Muscle layer of duodenum (tissue), 2 donors: Measurements from ENCODE around the gene ITGB8.
A peak's percentile ranks its signal among the peaks of the same experiment; 100 is the strongest.

Source experiments
- H3K27ac ChIP-seq: one replicate; pipeline ENCODE4 v1.7.0; 2013; ENCODE audit warnings: mild to moderate bottlenecking, low read length
- H3K27me3 ChIP-seq: one replicate; pipeline ENCODE4 v1.7.0; 2013; ENCODE audit warnings: low read depth, mild to moderate bottlenecking, control low read depth, low read length
- H3K36me3 ChIP-seq, 2 donors: one replicate each; pipeline ENCODE4 v1.7.0; 2013; ENCODE audit warnings: low read length in 2 of 2, control low read depth in 1 of 2, mild to moderate bottlenecking in 1 of 2; ENCODE audit not compliant: insufficient read depth in 2 of 2, control insufficient read depth in 1 of 2
- H3K4me1 ChIP-seq, 2 donors: one replicate each; pipeline ENCODE4 v1.7.0; 2013; ENCODE audit warnings: low read length in 2 of 2, mild to moderate bottlenecking in 2 of 2, control low read depth in 1 of 2, moderate library complexity in 1 of 2; ENCODE audit not compliant: insufficient read depth in 2 of 2, control insufficient read depth in 1 of 2
- H3K4me3 ChIP-seq, 2 donors: one replicate each; pipeline ENCODE4 v1.7.0; 2013; ENCODE audit warnings: low read length in 2 of 2, low read depth in 1 of 2, mild to moderate bottlenecking in 1 of 2
- H3K9me3 ChIP-seq, 2 donors: one replicate each; pipeline ENCODE4 v1.7.0; 2013; ENCODE audit warnings: low read length in 2 of 2, control low read depth in 1 of 2, mild to moderate bottlenecking in 1 of 2; ENCODE audit not compliant: control insufficient read depth in 1 of 2
- donor health status: healthy.

The ITGB8 gene

DNA sequence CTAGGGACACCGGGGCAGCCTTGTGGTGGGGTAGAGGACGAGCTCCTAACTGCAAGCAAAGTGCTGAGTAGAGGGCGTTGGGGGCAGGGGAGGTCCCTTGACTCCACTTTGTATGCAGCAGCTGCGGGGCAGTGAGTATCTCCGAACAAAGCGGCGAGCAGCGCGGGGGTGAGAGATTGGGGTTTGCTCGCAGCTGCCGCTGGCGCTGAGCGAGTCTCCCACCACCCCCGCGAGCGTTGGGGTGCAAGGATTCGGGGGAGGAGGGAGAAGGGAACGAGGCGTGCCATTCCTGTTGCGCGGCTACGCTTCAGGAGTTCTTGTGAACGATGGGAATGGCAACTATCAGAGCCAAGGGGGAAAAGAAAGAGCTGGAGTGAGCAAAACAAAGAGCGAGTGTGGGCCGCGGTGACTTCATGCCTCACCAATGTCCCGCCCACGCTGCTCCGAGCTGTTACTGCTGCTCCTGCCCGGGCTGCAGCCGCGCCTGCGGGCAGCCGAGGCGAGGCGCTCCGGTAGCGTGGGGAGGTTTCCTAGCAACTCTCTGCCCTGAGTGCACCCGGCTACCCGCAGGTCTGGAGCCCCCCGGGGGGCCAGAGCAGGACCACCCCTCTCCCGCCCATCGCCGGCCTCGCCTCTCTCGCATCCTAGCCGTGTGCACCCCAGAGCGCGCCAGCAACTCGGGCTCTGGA, at the start of gene ITGB8:
TSS of gene ITGB8 (plus strand) at position 662 of the 689 bp plus-strand sequence. CDS start 907 bp downstream, outside the sequence.
- no peaks in the 10 kb centered on the region for H3K27me3 ChIP-seq
- H3K4me3 ChIP-seq: peak within 1 kb of the TSS; percentile 81 to 90
- peaks cover 0 to 3% of the 10 kb centered on the region in 2 donors for H3K4me1 ChIP-seq
- H3K9me3 ChIP-seq: no peaks in the 10 kb centered on the region
- no peaks in the 10 kb centered on the region for H3K36me3 ChIP-seq
- peak within 1 kb of the TSS; percentile 81 for H3K27ac ChIP-seq

DNA sequence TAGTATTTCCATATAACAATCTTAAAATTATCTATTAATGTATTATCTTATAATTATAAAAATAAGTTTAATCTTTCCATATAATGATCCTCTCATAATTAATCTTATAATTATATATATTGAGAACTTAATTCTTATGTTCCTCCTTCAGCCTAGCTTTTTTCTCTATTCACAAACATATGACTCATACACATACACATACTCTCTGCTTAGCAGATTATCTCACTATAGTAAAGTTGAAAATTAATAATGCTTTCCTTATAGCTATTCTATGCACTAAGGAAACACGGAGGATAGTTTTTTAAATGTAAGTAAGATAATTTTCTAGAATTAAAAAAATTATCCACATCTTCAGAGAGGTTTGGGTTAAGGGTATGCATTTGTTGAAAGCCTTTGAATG, 47.7 kb upstream of the ITGB8 start:
- Histone ChIP-seq H3K27ac (no peak overlapping the region), H3K9me3 (no peaks in the 10 kb centered on the region), H3K36me3 (no peaks in the 10 kb centered on the region), H3K27me3 (no peaks in the 10 kb centered on the region), H3K4me1 (no peaks in the 10 kb centered on the region), H3K4me3 (no peak overlapping the region)

DNA sequence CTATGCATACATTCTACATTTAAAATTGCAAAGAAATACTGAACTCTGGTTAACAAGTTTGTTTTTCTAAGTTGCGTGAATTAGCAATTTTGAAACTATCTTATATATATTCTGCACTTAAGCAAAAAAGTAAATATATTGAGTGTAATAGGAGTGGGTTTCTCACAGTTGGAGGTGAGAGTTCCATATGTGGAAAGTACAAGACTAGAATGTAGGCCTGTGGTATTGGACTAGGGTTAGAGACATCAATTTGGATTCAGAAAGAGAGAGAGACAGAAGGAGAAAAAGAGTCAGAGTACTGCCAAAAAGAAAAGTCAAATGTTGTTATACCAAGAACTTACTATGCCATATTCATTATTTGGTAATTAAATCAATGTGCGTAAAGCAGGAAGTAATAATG, 47.3 kb upstream of the ITGB8 start:
- no peak overlapping the region for H3K27ac ChIP-seq

DNA sequence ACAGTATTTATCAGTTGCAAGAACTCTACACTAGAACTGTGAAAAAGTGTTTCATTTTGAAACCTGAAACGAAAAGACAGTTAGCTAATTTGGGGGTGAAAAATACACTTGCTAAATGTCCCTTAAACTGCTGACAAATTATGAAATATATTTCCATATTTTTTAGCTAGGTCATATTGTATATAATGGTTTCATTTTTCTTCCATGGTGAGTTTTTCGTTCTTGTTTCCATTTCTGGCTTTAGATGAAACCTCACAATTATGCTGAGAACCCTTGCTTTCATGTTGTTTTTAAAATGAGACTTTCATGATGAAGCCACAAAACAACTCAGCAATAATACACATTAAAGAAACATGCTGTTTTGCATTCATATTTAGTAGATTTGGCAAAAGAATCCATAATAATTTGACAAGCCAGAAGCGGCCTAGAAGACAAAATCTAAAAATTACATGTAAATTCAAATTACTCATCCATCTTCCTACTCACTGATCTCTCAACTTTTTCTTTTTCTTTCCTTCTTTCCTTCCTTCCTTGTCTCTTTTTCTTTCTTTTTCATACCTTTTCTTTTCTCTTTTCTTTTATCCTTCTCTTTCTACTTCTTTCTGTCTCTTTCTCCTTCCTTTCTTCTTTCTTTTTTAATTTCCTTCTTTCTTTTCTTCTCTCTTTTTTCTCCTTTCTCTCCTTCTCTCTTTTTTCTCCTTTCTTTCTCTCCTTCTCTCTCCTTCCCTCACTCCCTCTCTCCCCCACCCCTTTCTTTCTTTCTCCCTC, 46.5 kb upstream of the ITGB8 start:
- H3K36me3 ChIP-seq: no peaks in the 10 kb centered on the region

More for the DNA sequence above, 47.3 kb upstream of the ITGB8 start:
- H3K27me3 ChIP-seq: no peaks in the 10 kb centered on the region
- no peaks in the 10 kb centered on the region for H3K36me3 ChIP-seq
- H3K4me1 ChIP-seq: no peaks in the 10 kb centered on the region
- H3K9me3 ChIP-seq: no peaks in the 10 kb centered on the region
- H3K4me3 ChIP-seq: no peak overlapping the region

DNA sequence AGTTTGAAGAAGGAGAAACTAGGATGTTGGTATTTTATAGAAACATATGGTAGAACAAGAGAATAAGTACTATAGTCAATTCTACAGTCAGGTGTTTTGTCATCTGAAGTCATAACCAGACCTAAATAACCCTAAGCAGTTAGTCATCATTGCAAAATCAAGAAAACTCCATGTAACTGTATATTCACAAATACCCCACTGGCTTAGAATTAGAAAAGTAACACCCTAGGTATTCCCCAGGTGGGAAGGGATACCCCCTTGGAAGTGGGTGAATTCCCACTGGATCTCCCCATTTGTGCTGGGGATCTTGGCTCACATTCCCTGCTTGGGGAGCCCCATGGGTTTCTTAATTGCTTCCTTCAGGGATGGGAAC, 45.9 kb upstream of the ITGB8 start:
- Histone ChIP-seq H3K36me3 (no peaks in the 10 kb centered on the region), H3K27ac (no peak overlapping the region), H3K9me3 (no peaks in the 10 kb centered on the region), H3K4me3 (no peak overlapping the region), H3K4me1 (no peaks in the 10 kb centered on the region), H3K27me3 (no peaks in the 10 kb centered on the region)

More for the DNA sequence above, 46.5 kb upstream of the ITGB8 start:
- no peaks in the 10 kb centered on the region for H3K9me3 ChIP-seq
- no peak overlapping the region for H3K4me3 ChIP-seq
- no peak overlapping the region for H3K27ac ChIP-seq
- H3K27me3 ChIP-seq: no peaks in the 10 kb centered on the region
- H3K4me1 ChIP-seq: no peaks in the 10 kb centered on the region

DNA sequence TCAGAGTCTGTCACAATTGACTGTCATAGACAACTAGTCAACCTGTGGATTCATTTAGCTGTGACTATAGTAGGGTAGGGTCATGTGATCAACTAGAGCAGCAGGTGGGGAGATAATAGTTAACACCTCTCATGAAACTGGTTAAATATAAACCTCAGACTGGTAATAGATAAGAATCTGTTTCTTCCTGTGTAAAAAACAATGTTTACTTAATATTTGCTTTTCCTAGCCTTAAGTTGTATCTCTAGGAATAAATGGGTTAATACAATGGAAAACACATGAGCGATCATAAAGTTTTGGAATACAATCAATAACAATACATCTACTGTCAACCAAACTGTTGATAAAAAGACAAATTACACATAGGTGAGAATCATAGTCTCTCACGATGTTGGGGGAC, 43.4 kb upstream of the ITGB8 start:
- Histone ChIP-seq H3K9me3 (no peaks in the 10 kb centered on the region), H3K4me3 (no peak overlapping the region), H3K4me1 (no peaks in the 10 kb centered on the region), H3K36me3 (no peaks in the 10 kb centered on the region), H3K27me3 (no peaks in the 10 kb centered on the region), H3K27ac (no peak overlapping the region)

DNA sequence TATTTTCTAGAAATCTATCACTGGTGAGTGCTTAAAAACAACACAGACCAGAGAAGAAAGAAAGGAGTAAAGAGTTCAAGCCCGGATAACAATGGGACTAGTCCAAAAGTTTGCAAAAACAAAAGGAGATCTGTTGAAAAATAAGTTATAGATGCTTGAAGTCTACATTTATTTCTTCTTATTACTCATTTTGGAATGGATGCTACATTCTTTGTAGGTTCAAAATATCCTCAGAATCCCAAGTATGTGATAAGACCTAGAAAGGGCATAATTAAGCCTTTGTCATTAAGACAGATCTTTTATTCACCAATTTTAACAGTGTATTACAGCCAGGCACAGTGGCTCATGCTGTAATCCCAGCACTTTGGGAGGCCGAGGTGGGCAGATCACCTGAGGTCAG, 42.7 kb upstream of the ITGB8 start:
- Histone ChIP-seq H3K4me3 (no peak overlapping the region), H3K27ac (no peak overlapping the region), H3K4me1 (no peaks in the 10 kb centered on the region), H3K27me3 (no peaks in the 10 kb centered on the region), H3K9me3 (no peaks in the 10 kb centered on the region), H3K36me3 (no peaks in the 10 kb centered on the region)

DNA sequence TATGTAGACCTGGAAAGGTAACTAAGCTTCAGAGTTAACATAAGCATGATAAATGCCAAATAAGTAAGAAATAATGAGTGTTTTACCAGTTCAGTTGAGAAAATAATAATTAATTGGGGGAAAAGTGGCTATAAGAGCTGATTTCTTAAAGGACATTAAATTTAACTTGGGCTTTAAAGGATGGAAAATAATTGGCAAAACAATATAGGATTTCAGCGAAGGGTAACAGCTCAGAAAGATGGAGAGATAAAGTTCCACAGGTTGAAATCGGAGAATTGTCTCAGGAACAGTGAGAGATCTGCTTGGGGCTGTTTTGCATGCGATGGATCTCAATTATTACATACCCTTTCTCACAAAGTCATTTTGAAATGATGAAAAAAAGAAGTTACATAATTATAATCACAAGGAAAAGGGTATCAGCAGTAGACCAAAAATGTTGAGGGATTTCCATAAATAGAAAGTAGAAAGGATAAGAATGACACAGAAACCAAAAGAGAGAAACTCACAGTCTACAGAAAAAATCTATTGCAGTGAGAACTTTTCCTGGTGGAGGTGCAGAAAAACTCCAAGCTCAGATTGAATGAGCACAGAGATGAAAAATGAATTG, 40.1 kb upstream of the ITGB8 start:
- Histone ChIP-seq H3K27ac (no peak overlapping the region), H3K4me1 (no peaks in the 10 kb centered on the region), H3K9me3 (no peaks in the 10 kb centered on the region), H3K4me3 (no peak overlapping the region), H3K36me3 (no peaks in the 10 kb centered on the region), H3K27me3 (no peaks in the 10 kb centered on the region)

DNA sequence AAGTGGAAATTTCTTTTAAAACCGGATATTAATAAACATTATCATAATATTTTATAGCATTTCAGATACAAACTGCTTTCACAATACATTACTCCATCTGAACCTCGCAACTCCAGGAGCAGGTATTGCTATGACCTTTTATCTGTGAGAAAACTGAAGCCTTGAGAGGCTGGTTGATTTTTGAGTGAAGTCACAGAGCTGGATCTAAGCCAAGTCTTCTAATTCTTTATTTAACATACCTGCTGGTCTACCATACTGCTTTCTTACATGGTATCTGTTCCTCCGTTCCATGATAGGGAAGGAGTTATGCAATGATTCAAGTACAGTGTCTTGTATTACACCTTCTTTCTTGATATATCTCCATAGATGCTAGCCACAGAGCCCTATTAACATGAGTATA, 37.4 kb upstream of the ITGB8 start:
- no peaks in the 10 kb centered on the region for H3K36me3 ChIP-seq
- no peaks in the 10 kb centered on the region for H3K9me3 ChIP-seq
- no peak overlapping the region for H3K27ac ChIP-seq
- no peaks in the 10 kb centered on the region for H3K4me1 ChIP-seq
- H3K27me3 ChIP-seq: no peaks in the 10 kb centered on the region
- no peak overlapping the region for H3K4me3 ChIP-seq

DNA sequence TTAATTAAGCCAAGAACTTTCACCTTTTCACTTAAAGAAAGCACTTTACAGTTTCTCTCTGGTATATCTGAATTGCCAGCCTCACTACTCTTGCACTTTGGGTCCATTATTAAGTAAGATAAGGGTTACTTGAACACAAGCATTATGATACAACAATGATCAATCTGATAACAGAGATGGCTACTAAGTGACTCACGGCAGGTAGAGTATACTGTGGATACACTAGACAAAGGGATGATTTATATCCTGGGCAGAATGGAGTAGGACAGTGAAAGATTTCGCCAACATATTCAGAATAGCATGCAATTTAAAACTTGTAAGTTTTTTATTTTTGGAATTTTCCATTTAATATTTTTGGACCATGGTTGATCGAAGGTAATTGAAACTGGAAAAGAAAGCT, 34.3 kb upstream of the ITGB8 start:
- Histone ChIP-seq H3K36me3 (no peaks in the 10 kb centered on the region), H3K27ac (no peak overlapping the region), H3K4me3 (no peak overlapping the region), H3K4me1 (peaks cover 0 to 3% of the 10 kb centered on the region in 2 donors), H3K27me3 (no peaks in the 10 kb centered on the region), H3K9me3 (no peaks in the 10 kb centered on the region)

DNA sequence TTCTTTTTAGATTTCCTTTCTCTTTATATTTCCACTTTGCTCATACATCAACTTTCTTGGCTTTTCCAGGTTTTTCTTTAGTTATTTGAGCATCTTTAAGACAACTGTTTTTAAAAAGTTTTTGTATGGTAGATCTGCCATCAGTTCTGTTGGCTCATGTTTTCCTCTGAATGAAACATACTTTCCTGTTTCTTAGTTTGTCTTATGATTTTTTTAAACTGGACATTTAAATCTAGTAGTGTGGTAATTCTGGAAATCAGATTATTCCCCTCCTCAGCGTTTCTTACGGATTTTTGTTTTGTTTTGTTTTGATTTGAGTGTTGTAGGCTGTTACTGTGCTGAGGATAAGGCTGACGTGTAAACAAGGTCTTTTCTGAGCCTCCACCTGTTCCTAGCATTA, 33.8 kb upstream of the ITGB8 start:
- H3K9me3 ChIP-seq: no peaks in the 10 kb centered on the region
- H3K4me1 ChIP-seq: peaks cover 0 to 3% of the 10 kb centered on the region in 2 donors
- H3K27ac ChIP-seq: no peak overlapping the region
- H3K4me3 ChIP-seq: no peak overlapping the region
- no peaks in the 10 kb centered on the region for H3K27me3 ChIP-seq
- no peaks in the 10 kb centered on the region for H3K36me3 ChIP-seq
